Measurements from ENCODE around the gene PRPF40B.
"Not testable (repeated sequence)": the region's sequence is repeated elsewhere in the genome, so short reads cannot be mapped to it uniquely, and the experiment has no call there.

Gene PRPF40B

DNA sequence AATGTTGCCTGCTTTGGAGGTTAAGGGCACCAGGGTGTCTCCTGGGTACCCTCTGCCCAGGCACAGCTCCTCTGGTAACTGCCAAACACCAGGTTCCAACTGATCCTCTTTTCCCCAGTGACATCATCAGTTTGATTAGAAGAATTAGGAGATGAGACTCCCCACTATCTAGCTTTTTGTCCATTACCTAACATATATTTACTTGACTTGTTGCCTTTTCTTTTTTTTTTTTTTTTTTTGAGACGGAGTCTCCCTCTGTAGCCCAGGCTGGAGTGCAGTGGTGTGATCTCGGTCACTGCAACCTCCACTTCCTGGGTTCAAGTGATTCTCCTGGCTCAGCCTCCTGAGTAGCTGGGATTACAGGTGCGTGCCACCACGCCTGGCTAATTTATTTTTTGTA, 17.8 kb upstream of the PRPF40B start, which contains the start of gene FAM186B:
FAM186B (minus strand) TSS at position 101 of the 400 bp plus-strand sequence. CDS start 162 bp downstream, outside the sequence.
- not testable (repeated sequence) for H3K4me3 ChIP-seq (ENCODE audit: low read length)

DNA sequence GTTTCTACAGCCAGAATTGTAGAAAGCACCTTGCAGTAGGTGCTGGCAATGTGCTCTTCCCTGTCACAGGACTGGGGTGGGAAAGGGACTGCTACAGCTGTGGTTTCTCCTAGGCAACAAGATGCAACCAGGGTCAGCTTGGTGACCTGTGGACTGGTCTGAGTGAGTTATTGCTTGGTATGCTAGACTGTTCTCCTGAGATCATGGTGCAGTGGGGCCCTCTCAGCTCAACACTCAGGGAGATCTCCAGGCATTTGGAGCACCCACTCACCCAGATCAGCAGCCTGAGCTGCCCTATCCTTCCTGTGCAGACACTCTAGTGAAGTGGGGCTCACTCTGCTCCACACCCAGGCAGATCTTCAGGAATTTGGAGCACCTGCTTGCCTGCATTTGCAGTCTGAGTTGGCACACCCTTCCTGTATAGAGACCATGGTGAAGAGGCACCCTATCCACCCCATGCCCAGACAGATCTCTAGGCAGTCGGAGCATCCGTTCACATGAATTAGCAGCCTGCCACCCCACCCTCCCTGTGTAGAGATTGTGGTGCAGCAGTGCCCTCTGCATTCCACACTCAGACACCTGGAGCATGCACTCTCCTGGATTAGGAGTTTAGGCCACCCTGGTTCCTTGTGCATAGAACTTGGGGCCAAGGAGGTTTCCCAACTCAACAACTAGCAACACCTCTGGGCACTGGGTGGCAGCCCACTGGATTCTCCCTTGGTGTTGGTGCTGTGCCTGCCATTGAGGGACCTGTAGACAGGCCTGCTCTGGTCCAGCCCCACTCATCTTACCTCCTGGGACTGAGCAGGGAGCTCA, 14.1 kb upstream of the PRPF40B start:
- no peak overlapping the region for H3K4me3 ChIP-seq (ENCODE audit: low read length)
- DNase-seq (ENCODE audit: low read depth, low spot score): no peak

More for the DNA sequence above, 17.8 kb upstream of the PRPF40B start, which contains the start of gene FAM186B:
- not testable (repeated sequence) for DNase-seq (ENCODE audit: low read depth, low spot score)

DNA sequence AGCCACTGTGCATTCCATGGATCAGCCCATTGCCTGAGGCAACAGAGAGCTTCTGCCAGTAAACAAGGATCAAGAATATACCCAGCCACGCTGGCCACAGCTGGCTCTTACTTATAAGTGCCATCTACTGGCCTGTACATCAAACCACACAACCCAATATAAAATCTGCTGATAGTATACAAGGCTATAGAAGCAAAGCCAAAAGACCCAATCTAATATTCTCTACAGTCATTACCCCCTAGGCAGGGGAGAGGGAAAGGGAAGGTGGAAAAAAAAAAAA, 13.5 kb upstream of the PRPF40B start:
- H3K4me3 ChIP-seq (ENCODE audit: low read length): no peak overlapping the region
- DNase-seq (ENCODE audit: low read depth, low spot score): no peak

DNA sequence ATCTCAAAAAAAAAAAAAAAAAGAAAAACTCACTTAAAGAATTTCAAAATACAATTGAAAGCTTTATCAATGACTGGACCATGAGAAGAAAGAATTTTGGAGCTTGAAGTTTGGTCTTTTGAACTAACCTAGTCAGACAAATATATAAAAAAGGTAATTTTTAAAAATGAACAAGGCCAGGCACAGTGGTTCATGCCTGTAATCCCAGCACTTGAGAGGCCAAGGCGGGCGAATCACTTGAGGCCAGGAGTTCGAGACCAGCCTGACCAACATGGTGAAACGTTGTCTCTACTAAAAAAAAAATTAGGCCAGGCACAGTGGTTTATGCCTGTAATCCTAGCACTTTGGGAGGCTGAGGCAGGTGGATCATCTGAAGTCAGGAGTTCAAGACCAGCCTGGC, 12.6 kb upstream of the PRPF40B start:
- not testable (repeated sequence) for H3K4me3 ChIP-seq (ENCODE audit: low read length); DNase-seq (ENCODE audit: low read depth, low spot score)

DNA sequence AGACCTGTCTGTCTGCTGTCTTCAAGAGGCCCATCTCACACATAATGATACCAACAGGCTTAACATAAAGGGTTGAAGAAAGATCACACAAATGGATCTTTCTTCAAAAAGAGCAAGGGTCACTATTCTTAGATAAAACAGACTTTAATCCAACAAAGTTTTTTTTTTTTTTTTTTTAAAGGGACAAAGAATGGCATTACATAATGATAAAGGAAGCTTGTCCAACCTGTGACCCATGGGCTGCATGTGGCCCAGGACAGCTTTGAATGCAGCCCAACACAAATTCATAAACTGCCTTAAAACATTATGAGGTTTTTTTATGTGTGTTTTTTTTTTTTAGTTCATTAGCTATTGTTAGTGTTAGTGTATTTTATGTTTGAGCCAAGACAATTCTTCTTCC, 11.2 kb upstream of the PRPF40B start:
- no peak for DNase-seq (ENCODE audit: low read depth, low spot score)
- H3K4me3 ChIP-seq (ENCODE audit: low read length): no peak overlapping the region

DNA sequence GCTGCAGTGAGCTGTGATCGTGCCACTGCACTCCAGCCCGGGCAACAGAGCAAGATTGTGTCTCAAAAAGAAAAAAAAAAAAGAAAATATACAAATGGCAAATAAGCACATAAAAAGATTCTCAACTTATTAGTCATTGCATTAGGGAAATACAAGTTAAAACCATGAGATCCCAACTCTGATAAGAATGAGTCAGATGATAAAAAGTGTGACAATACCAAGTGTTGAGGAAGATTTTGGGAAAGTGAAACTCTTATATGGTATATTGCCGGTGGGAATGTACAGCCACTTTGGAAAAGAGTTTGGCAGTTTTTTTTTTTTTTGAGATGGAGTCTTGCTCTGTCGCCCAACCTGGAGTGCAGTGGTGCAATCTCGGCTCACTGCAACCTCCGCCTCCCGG, 7.6 kb upstream of the PRPF40B start:
- H3K4me3 ChIP-seq (ENCODE audit: low read length): no peak overlapping the region
- DNase-seq (ENCODE audit: low read depth, low spot score): no peak

DNA sequence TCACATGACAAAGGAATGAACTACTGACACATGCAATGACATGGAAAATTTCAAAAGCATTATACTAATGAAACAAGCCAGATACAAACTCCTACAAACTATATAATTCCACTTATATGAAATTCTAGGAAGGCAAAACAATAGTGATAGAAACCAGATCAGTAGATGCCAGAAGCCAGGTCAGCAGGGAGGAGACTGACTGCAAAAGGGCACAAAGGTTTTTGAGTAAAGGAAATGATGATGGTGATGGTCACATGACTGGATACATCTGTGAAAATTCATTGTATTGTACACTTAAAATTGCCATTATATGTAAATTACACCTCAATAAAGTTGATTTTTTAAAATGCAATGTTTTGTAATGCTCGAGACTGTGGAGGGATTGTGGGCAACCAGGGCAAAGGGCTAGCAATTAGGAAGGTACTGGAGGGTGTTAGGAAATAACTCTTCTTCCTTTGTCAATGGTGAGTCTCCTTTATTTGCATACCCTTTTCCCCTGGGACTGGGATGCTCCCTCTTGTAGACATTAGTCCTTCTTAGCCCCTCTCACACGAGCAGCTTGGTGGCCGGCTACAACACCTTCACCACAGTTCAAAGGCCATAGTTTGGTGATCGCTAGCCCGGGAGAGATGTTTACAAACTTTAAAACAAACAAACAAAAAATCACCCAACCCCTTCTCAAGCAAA, 6.7 kb upstream of the PRPF40B start:
- no peak for DNase-seq (ENCODE audit: low read depth, low spot score)
- H3K4me3 ChIP-seq (ENCODE audit: low read length): no peak overlapping the region

DNA sequence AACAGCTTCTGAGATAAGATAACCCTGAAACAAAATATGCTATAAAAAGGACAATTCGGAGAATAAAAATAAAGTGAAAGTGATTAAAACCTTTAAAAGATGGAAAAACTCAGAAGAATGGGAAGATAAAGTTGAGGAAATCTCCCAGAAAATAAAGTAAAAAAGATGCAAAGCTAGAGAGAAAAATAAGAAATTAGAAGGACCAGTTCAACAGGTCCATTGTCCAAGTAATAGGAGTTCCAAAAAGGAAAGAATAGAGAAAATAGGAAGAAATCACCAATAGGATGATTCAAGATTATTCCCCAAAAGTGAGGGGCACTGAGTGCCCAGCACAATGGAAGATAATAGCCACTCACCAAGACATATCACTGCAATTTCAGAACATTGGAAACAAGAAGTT, 4.8 kb upstream of the PRPF40B start:
- no peak overlapping the region for H3K4me3 ChIP-seq (ENCODE audit: low read length)
- DNase-seq (ENCODE audit: low read depth, low spot score): no peak

DNA sequence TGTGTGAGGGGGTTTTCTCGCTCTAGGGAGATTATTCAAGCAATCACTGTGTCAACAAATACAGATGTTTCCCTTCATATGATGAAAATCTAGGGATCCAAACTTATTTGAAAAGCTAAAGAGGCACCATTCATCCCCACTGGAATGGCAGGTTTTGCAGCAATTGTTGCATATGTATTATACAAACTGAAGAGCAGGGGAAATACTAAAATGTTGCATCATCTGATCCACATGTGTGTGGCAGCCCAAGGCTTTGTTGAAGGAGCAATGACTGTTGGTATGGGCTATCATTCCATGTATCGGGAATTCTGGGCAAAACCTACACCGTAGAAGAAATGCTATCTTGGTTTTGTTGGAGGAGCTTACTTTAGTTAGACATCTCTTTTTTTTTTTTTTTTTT, 4.1 kb upstream of the PRPF40B start:
- H3K4me3 ChIP-seq (ENCODE audit: low read length): no peak overlapping the region
- DNase-seq (ENCODE audit: low read depth, low spot score): no peak

DNA sequence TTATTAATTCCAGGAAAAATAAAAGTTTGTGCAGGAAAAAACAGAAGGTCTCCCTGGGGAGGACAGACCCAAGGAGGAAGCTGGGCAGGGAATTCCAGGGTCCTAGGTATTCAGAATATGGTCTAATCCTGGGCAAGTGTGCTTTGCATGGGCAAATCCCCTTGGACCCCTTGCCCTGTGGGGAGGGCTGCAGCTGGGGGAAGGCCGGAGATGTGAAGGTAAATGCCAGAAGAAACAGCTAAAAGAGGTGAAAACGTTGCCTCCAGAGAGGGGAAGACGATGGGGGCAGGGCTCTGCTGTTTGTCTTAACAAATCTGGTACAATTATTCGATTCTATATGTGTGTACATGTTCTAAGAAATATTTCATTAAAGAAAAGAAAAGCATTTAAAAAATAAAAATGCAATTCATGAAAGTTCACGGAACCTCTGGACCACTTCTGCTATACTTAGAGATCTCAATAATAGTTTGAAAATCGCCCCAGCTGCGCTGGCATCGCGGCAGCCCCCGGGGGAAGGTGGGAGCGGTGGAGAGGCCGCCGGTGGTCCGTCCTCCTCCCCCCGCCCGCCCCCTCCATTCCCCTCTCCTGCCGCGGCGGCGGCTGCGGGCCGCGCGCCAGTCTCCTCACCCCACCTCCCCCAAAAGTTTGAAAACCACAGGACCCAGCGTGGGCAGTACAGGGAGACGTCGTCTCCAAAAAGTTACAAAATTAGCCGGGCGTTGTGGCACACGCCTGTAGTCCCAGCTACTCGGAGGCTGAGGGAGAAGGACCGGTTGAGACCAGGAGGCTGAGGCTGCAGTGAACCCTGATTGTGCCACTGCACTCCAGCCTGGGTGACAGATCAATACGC, 1.5 kb upstream of the PRPF40B start:
- no peak for DNase-seq (ENCODE audit: low read depth, low spot score)
- H3K4me3 ChIP-seq (ENCODE audit: low read length): peak overlapping the region; percentile 62

DNA sequence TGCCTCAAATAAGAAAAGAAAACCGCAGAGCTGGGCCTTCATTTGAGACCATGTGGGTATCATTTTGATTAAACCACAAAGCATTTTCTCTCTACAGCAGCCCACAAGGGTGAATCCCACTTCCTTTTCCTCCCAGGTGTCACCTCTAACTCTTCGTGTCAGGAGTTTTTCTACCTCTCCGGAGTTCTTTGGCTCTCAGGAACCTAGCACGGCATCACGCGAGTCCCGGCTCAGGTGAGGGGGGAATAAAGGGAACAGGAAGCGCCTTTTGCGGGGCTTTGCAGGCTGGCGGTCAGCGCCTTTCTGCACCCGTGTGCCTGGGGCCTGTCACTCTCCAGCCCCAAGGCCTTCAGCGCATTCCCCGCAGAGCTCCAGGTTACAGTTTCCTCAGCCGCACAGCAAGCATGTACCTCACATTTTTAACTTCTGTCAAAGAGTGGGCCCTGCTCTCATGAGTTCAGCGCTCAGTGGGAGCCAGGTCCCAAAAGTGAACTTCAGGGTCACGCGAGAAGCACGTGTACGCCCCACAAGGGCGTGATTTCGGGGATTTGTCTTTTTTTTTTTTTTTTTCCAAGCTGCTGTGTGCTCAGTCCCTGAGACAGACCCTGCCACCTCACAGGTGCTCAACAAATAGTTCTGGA, 740 bp upstream of the PRPF40B start:
- DNase-seq (ENCODE audit: low read depth, low spot score): peak; percentile 95
- H3K4me3 ChIP-seq (ENCODE audit: low read length): peak overlapping the region; percentile 62

DNA sequence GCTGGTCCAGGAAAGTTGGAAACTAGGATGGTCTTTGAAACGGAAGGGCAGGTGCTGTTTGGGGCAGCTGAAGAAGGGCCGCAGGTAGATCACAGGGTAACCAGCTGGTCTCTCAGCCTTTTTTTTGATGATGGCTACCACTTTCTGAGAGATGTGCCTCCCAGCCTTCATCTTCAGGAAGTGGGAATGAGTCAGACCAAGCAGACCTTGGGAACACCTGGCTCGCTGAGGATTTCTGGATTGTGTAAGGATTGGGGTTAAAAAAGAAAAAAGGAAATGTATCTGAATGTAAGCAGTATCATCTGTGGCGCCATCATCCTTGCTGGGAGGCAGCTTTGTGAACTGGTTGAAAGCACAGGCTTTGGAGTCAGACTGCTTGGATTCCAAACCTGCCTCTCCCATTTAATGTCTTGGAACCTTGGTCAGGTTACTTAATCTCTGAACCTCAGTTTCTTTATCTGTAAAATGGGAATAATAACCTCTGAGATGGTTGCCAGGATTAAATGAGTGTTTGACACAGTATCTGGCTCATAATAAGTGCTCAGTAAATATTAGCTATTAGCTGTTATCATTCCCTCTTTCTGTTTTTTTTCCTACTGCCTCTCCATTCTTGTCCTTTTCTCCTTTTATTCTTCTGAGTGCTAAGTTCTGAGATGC, 1.7 kb downstream of the PRPF40B start:
- no peak overlapping the region for H3K4me3 ChIP-seq (ENCODE audit: low read length)
- DNase-seq (ENCODE audit: low read depth, low spot score): no peak

DNA sequence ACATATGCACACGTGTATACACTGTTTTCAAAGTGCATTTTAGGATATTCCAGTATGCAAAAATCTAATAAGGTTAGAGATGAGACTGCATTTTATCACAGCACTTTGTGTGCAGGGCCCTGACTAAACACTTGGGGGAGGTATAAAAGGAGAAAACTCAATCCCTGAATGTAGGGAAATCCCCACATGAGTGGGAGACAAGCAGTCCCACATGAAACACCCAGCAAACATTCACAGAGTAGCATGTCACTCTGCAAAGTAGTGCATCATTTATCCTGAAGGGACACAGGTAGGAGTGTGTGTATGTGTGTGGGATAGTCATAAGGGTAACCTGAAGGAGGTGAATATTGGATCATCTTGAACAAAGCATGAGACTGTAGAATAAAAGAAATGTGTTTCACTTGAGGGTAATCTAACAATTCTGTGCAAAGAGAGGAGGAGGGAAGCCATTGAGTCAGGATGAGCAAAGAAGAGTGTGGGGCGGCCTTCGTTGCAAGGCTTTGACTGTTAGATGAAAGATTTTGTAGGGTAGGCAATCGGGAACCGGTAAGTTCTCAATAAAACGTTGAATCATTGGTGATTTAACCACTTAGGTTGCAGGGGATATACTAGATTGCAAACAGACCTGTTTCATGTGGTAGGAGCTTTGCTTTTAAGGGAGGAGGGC, 2.9 kb downstream of the PRPF40B start:
- H3K4me3 ChIP-seq (ENCODE audit: low read length): no peak overlapping the region
- DNase-seq (ENCODE audit: low read depth, low spot score): no peak

DNA sequence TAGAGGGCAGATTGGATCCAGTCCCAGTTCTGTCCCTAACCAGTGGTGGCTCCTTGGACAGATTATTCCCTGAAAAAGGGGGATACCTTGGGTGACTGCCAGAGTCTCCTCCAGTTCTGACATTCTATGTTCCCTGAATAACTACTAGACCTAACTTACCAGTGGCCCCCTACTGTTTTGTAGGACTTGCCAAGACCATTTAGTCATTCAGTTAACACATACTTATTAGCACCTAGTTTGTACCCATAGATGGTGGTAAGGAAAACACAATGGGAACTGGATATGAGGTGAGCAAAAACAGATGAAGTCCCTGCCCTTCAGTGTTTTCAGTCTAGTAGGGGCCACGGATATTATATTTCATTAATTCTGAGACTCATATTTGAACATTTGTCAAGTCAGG, 3.5 kb downstream of the PRPF40B start:
- no peak overlapping the region for H3K4me3 ChIP-seq (ENCODE audit: low read length)
- no peak for DNase-seq (ENCODE audit: low read depth, low spot score)

DNA sequence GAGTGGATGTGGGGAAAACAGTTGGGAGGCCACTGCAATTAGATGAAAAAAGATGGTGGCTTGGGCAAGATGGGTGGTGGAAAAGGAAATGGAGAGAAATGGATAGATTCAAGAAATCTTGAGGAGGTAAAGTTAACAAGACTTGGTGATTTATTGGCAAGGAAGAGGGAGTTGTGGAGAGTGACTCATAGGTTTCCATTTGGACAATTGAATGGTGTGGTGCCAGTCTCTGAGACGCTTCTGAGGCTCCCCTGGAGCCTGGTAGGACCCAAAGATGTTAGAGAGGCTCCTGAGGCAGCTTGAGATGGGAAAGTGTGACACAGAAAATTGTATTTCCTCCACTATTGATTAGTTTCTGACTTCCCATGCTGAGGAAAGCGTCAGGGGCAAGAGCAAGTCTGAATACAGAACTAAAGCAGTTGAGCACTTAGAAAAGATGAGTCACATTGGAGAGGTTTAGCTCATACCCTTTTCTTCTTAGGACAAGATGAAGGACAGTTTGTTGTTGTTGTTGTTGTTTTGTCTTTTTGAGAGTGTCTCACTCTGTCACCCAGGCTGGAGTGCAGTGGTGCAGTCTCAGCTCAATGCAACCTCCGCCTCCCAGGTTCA, 4.5 kb downstream of the PRPF40B start:
- DNase-seq (ENCODE audit: low read depth, low spot score): no peak
- H3K4me3 ChIP-seq (ENCODE audit: low read length): no peak overlapping the region

DNA sequence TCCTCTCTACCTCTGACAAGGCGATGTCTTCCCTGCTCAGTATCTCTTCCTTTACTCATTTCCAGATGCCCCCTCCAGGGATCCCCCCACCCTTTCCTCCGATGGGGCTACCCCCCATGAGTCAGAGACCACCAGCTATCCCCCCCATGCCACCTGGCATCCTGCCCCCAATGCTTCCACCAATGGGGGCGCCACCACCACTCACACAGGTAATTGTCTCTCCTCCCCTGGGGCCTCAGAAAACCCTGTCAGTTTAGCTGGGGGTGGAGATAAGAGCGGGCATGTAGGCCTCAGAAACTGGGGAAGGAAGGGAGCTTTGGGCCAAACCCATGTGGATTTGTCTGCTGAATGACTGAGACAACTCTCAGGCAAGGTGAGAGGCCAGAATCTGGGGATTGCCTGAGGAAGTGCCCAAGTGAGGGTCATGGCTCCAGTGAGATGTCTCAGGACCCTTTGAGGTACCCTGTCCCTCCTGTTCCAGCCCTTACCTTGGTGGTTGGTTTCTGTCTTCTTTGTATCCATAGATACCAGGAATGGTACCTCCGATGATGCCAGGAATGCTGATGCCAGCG, 8.1 kb downstream of the PRPF40B start:
- no peak overlapping the region for H3K4me3 ChIP-seq (ENCODE audit: low read length)
- no peak for DNase-seq (ENCODE audit: low read depth, low spot score)

DNA sequence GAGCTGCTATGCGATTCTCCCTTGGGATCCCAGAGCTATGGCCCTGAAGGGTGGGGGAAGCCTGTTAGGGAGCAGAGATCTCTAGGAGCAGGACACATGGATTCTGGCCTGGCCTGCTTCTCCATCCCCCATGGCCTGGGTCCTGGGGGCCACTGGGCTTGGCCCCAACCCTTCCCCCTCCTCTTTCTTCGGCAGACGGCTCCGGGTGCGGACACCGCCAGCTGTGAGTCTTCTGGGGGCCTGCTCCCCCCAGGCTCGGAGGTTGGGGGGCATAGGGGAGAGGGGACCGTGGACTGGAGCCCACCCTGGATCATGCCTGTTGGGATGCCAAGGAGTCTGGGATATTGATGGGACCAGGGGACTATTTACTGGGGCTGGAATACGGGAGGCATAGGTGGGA, 9.0 kb downstream of the PRPF40B start:
- no peak overlapping the region for H3K4me3 ChIP-seq (ENCODE audit: low read length)
- no peak for DNase-seq (ENCODE audit: low read depth, low spot score)

All from Jurkat, Clone E6-1 (cell line).